Measurements from ENCODE around the gene ZCCHC9.
"Not testable (repeated sequence)": the region's sequence is repeated elsewhere in the genome, so short reads cannot be mapped to it uniquely, and the experiment has no call there.

ZCCHC9 gene

DNA sequence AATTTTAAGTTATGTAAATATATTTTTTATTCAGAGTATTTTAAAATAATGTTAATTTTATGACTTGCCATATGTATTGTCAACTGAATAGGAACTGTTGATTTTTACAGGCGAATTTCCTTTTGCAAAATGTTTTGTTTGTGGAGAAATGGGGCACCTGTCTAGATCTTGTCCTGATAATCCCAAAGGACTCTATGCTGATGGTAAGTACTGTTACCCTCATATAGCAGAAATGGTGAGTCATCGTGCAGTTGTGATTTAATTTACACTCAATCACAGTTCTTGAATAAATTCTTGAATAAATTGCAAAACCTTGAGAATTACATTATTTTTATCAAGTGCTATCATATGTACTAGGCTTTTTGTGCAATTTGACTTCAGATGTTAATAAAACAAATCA lies 7.4 kb downstream of the ZCCHC9 start:
- DNase-seq, result no peak

DNA sequence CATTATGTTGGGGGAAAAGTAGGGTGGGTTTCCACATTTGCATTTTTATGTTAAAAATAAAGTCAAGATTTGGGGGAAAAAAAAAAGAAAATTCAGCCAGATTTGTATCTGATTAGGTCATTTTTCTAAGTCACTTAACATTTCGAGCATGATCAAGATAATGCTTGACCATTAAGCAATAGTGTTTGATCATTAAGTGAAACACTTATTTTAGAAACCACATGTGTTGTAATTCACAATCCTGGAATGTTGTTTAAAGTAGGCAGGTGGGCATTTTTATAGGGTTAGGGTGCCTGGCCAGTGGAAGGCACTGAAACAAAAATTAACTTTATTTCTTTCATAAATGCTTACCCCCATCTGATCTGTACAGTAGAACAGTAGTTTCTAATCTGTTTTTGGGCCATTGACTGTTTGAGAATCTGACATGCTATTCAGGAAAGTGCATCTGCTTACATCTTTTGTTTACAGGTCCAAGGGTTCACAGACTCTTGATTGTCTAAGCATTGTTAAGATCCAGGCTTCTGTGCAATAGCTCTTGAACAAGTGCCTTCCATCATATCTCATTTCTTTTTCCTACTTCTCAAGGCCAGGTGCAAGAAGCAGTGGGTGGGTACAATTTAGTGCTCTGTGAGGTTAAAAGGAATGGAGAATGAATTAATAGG lies 9.1 kb downstream of the ZCCHC9 start:
- DNase-seq, result no peak

DNA sequence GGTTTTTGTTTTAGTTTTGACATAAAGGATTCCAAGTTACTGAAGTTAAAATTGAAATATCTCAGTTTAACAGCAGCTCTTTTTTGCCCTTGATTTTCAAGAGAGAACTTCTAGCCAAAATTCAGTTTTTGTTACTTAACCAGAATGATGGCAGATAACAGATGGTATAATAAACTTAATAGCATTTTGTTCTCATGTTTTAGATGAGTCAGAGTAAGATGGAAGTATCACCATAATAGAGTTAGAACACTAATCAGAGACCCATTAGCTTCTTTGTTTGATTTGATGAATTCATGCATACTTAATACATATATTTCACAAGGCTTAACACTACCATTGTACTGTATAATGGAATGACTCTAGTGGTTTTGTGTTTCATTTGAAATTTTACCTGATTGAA lies 11.9 kb downstream of the ZCCHC9 start:
- DNase-seq, result no peak

DNA sequence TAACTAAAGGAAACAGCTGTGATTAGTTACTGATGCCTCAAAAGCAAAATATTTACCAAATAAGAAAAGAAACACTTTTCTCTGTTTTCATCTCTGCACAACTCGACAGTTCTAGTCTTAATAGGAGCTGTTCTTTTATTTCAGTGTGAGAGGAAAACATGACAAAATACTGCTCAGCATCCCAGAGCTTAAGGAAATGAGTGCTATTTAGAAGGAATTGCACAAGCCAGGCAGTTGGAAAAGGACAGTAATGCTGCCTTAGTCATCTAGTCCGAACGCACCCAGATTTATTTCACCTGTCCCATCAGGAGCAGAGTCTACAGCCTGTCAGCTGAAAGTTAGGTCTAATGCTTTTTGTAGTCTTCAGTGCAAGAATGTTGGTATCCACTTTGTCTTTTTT lies 12.3 kb downstream of the ZCCHC9 start:
- DNase-seq, result no peak

DNA sequence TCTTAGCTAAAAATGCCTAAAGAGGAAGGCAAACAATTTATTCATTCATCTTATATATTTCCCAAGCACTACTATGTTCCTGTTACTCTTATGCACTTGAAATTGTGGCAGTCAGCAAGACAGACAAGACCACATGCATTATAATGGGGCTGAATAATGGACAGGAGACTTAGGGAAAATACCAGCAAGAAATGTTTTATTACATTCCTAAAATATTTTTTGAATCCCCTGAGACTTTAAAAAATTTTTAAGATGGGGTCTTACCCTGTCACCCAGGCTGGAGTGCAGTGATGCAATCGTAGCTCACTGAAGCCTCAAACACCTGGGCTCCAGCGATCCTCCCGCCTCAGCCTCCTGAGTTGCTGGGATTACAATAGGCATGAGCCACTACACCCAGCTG lies 13.2 kb downstream of the ZCCHC9 start:
- DNase-seq, result no peak

DNA sequence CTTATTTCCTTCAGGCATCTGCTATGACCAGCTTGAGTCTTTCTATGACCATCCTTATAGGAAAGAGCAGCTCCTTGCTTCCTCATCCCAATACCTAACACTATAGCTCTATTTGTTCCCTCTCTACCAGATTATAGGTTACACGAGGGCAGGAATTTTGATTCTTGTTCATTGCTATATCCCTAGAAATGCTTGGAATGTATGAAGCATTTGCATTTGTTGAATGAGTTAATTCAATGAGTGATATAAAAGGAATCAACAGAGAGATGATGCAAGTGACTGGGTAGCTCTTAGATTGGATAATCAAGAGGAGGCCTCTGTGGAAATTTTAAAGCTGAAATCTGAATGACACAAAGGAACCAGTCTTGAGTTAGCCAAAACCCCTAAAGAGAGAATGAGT lies 13.9 kb downstream of the ZCCHC9 start:
- DNase-seq, result no peak

DNA sequence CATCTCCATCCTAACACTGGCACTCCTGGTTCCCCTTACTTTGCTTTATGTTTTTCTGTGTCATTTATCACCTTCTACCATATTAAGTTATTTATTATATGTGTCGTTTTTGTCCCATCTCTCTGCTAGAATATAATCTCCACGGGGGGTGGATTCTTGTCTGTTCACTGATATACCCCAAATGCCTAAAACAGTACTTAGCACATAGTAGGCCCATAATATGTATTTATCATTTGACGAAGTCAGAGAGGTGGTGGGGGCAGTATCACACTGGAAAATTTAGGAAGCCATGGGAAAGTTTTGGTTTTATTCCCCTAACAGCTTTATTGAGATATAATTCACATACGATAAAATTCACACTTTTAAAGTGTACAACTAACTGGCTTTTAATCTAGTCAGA lies 14.4 kb downstream of the ZCCHC9 start:
- DNase-seq, result no peak

DNA sequence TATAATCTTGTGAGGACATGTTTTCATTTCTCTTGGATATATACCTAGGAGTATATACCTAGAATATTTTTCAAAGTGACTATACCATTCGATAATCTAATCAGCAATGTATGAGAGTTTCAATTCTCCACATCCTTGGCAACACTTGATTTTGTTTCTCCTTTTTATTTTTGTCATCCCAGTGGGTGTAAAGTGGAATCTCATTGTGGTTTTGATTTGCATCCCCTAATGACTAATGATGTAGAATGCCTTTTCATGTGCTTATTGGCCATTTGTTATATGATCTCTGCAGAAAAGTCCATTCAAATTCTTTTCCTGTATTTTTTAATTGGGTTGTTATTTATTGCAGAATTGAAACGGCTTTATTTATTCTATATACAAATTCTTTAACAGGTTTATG lies 15.2 kb downstream of the ZCCHC9 start:
- DNase-seq, result no peak

DNA sequence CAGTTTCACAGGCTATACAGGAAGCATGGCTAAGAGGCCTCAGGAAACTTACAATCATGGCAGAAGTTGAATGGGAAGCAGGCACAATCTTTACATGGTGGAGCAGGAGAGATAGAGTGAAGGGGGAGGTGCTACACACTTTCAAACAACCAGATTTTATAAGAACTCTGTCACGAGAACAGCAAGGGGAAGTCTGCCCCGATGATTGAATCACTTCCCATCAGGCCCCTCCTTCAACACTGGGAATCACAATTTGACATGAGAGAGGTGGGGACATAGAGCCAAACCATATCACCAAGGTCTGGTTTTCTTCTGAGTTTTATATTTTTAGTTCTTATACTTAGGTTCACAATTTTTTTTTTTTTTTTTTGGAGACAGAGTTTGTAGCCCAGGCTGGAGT lies 16.1 kb downstream of the ZCCHC9 start:
- DNase-seq, result no peak

DNA sequence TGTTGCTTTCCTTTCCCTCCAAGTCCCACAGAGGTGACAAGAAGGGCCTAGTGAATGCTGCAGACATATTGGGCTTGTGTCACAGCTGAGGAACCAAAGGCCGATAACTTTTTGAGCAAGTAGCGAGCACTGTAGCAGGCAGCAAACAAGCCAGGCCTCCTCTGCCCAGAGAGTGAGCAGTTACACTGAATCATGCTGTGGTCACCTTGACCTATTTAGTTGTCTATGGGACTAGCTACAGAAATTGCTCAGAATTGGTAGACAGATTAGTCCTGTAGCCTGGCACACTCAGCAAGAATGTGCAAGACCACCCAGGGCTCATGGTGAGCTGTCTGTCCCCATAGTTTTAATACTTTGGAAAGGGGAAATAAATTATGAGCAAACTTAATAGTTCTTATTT lies 25.2 kb downstream of the ZCCHC9 start:
- DNase-seq, result no peak

DNA sequence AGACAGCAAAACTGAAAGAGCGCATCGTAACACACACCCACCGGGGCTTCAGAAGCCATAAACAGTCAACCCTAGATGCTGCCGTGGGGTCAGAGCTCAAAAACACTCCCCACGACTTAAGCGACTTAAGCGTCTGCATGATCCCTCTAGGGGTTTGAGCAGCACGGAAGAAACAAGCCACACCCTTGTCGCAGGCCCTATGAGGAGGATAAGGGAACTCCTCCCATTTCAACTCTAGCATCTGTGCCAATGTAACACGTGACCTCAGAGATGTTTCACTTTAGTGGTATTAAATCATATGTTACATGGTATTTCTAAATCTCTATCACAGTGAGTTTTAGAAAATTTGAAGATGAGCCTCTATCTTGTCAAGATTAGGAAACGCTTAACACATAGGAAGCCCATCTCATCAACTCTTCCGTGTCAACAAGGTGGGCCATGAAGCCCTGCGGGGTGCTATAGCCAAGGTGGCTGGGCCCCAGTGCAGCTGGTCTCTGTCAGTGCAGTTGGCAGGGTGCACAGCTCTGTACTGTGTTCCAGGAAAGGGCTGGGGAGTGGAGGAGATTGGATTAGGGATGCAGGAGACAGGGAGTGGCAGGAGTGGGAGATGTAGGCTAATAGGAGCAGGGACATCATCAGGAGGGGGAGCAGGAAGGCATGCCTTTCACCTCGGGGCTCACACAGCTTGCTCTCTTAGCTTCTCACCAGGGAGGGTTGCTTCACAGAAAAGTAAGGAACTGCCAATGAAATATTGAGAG lies 33.1 kb downstream of the ZCCHC9 start:
- no peak for DNase-seq

DNA sequence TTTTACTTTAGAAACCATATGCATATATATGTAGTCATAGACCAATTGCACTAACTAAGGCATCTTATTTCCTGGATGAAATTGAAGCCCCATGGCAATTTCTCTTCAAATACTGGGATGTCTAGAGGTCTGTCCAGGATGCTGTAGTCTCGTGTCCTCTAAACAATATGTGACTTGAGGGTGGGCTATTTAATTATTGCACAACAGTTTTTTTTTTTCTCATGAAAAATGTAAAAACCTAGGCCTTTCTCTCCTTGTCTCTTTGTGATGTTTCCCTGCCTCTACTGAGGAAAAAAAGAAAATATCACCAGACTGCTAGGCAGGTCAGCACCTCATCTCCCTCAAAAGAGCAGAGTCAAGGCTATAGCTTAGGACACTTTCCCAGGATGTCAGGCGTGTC lies 34.6 kb downstream of the ZCCHC9 start:
- DNase-seq, result no peak

DNA sequence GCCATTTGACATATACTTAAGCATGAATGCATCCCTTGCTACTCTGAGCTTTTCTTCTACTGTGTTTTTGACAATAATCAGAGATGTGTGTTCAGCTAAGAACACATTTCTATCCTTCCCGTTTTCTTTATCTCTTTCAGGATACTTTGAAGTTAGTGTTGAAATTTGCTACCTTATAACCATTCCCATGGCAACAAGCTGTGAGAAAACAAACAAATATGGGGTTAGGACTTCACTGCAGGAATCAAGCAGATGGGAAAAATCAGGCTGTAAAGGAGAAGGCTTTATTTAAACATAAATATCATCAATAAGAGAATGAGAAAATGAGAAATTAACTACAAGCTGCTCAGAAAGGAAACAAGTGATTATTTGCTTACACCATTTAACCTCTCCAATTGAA lies 35.2 kb downstream of the ZCCHC9 start:
- DNase-seq, result no peak

DNA sequence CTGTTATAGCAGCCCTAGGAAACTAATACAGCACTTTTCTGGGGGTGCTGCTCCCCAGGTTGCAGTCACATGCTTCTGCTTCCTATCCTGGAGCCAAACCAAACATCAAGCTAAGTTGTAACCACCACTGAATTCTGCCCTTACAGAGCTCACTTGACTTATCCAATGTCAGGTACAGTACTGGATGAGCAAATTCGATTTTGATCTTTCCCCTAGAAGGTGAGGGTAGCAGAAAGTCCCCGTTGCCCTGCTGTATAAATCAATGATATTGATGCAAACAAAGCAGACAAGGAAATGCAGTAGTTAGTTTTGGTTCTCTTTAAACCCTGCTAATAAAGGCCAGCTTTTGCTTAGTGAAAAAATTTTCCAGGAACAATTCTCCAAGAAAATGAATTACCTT lies 36.4 kb downstream of the ZCCHC9 start:
- DNase-seq, result no peak

DNA sequence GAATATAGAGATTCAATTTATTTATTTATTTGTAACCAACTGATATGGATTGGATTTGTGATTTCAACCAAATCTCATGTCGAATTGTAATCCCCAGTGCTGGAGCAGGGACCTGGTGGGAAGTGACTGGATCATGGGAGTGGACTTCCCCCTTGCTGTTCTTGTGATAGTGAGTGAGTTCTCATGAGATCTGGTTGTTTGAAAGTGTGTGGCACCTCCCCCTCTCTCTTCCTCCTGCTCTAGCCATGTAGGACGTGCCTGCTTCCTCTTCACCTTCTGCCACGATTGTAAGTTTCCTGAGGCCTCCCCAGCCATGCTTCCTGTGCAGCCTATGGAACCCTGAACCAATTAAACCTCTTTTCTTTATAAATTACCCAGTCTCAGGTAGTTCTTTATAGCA lies 36.8 kb downstream of the ZCCHC9 start:
- DNase-seq, result not testable (repeated sequence)

DNA sequence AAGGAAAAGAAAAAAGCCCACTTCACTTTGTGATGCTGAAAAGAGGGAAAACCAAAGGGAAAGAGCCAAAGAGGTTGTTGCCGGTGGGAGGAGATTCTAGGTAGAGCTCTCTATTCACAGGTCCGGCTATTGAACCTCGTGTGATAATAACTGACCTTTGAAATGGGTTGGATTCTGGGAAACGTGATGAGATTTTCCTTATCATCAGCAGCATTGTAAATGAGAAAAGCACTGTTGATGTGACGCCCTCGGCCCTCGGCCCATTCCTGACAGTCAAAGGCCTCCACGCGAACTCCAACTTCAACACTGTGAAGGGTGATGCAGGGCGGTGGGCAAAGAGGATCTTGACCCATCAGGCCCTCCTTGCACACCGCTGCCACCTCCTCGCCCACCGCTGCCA lies 43.3 kb downstream of the ZCCHC9 start:
- no peak for DNase-seq

DNA sequence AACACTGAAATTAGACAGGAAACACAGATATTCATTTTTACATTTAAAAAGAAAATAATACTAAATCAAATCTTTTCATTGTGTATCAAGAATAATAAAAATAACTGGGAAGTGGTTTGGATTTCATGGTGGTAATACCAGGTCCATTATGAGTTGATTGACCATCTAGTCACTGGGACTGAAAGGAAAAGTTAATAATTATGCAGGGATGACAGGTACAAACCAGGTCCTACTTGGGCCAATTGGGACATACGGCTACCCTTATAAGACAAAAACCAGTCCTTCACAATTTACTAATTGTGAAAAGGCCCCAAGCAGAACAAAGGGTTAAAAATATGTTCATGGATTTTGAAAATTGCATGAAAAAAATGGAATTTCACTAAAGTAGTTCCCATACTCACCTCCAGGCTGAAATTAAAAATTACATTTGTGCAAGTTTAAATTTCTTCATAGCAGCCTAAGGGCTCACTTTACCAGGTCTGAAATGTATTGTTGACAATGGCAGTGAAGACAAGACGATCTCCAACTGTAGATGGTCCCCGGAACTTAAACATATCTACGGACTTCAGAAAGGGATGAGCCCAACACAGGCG lies 44.1 kb downstream of the ZCCHC9 start:
- no peak for DNase-seq

DNA sequence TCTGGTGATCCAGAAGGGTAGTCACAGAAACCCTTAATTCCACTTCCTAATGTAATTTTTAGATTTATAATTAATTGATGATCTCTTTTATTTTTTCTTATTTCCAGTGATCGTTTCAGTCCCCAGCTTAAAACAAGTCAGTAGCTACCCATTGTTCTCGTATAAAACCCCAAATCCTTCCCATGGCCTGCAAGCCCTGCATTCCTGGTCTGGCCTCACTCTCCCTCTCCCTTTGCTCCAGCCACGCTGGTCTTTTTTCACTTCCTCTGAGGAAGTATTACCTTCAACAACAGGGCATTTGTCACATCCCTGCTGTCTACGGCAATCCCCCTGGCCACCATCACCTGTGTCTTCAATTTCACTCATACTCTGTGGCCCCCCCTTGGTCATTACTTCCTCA lies 47.8 kb downstream of the ZCCHC9 start:
- DNase-seq, result no peak

DNA sequence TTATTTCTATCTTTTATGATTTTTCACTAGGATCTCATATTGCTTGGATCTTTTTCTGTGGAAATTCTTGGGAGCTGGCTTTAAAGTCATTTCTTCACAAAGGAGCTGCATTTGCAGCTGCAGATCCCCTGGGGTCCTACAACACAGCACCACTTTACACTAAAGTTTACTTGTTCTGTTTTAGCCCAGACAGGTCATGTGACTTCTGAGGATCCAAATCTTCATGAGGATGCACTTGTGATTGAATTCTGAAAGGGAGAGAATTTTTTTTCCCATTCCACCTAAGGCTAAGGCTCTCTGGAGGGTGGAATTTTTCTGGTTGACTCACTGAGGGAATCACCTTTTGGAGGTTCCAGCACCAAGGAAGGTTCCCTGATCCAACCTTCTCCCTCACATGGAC lies 49.1 kb downstream of the ZCCHC9 start:
- no peak for DNase-seq

DNA sequence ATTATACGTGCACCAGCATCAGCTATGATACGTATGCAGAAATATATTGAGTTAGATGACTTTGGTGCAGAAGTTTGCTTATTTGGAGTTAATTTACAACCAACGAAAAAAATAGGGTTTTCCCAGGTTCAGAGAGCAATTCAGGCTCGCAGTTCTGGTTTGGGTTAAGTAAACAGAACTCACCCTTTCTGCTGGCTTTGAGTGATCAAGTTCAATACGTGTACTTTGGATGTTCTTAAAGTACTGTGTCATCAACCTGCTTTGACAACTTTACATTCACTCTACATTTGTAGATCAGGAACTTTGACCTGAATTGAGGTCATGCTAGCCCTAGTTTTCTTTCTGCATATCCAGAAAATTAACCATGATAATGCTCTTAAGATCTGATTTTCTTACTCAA lies 51.8 kb downstream of the ZCCHC9 start:
- no peak for DNase-seq

DNA sequence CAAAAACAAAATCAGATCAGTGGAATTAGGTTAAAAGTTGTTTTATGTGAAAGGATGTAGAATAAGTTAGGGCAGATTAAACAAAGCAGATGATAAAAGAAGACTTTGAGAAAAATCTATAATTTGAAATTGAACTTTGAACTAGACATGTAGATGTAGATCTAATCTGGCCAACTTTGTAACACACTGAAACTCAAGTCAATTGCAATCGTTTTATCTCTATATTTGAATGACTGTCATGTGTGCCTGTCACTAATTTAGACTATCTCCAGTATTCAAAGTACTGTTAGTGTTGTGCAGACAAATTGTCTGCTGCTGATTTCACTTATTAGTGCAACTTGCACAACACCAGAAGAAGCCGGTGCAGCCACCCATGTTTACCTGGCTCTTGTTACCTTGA lies 52.7 kb downstream of the ZCCHC9 start:
- no peak for DNase-seq

DNA sequence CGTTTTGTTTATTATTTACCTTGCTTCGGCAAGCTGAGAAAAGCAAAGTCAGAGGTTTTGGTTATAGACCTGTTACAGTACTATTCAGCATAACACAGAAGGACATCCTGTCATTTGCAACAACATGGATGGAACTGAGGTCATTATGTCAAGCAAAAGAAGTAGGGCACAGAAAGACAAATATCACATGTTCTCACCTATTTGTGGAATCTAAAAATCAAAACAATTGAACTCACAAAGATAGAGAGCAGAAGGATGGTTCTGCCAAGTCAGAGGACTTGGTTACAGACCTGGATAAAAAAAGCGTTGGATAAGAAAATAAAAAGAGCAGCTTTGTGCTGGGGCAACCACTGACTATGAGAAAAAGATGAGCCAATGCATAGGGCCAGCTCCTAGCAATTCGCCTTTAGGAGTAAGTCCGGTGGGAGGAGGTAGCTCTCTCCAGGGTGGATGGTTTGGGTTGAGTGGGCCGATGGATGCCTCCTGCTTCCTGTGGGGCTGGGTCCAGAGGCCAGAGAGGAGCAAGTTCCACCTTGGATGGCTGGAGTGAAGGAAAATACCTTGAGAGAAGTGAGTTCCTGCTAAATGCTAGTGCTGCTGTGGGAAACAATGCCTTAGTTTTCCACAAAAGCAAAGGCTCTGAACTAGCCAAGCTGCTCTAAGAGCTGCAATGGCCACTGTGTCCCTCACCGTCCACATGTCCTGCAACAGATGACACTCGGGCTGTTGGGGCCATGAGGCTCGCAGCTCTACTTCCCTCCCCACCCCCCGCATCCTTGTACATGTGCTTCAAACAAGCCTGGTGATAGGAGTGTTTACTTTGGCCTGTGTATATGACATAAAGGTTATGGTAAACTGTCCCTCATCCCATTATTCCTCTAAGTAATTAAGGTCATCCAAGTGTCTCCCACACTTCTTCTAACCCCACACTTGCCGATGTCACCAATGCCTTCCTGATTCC lies 54.2 kb downstream of the ZCCHC9 start:
- no peak for DNase-seq

DNA sequence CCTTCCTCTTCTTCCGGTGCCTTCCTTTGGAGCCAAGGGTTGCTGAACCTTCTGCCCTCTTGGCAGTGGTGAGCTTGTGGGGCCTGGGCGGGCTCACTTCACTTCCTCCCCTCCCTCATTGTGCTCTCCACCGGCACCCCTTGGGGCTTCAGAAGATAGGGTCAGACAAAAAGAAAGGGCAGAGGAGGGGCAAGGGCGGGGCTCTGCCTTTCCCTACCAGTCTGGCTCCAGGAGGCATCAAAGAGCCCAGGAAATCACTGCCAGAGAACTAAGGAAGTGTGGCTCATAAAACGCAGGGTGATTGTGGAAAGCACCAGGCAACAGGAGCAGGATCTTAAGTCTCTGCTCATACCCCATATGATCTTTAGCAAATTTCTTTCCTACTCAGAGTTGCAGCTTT lies 57.7 kb downstream of the ZCCHC9 start:
- DNase-seq, result no peak

Measured in T-helper 2 cell (primary cell).